ENCODE measurements around the gene HSPA8. TPM values are rescaled to one million over a fixed set of nuclear protein-coding genes. Genes with fewer than 3 reads are reported as not detected.

HSPA8 gene
- total and polyA plus RNA-seq, 10 of the 15 experiments (the other 5 are each of a cell fraction or from before 2014, with no cell fraction given), result 1,190 to 3,205 (median 2,045) TPM

DNA sequence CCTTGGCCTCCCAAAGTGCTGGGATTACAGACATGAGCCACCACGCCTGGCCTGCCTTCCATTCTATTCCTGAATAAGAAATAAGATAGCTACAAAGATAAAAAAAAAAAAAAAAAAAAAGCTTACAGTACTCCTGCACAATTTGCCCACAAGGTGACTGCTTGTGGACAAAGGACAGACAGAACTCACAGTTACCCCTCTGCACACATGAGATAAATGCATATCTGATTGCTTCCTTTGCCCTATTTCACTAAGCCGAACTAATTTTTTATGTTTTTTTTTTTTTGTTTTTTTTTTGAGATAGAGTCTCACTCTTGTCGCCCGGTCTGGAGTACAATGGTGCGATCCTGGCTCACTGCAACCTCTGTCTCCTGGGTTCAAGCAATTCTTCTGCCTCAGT, 23.6 kb upstream of the HSPA8 start:
- CTCF ChIA-PET, result interaction anchor here (1.1 to 1.9 kb wide), 2 partner anchors 17 to 31 kb away, joined by 4 to 6 read pairs; no protein-coding TSS in a partner anchor
- POLR2A ChIA-PET, result interaction anchor here (0.6 to 1.5 kb wide), 2 partner anchors 13 to 16 kb away, joined by 4 to 6 read pairs; no protein-coding TSS in a partner anchor
- TF ChIP-seq, protein P1, sequence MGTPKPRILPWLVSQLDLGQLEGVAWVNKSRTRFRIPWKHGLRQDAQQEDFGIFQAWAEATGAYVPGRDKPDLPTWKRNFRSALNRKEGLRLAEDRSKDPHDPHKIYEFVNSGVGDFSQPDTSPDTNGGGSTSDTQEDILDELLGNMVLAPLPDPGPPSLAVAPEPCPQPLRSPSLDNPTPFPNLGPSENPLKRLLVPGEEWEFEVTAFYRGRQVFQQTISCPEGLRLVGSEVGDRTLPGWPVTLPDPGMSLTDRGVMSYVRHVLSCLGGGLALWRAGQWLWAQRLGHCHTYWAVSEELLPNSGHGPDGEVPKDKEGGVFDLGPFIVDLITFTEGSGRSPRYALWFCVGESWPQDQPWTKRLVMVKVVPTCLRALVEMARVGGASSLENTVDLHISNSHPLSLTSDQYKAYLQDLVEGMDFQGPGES (IDR thresholded peaks at IDR 0.05), result no peak
- TF ChIP-seq ZBED1 (IDR thresholded peaks at IDR 0.05; ENCODE audit: borderline replicate concordance) (no peak), YY1 (IDR thresholded peaks at IDR 0.05; ENCODE audit: low read depth, low read length) (no peak), POLR2AphosphoS5 (IDR thresholded peaks at IDR 0.05; ENCODE audit: low read length) (no peak), SIX5 (IDR thresholded peaks at IDR 0.05; ENCODE audit: low read depth, low read length, severe bottlenecking) (no peak), IRF4 (IDR thresholded peaks at IDR 0.05; ENCODE audit: low read depth, low read length) (no peak), ETV6 (conservative IDR thresholded peaks at IDR 0.05 in 1 of 2, IDR thresholded peaks at IDR 0.05 in 1 of 2; ENCODE audit: borderline replicate concordance in 1 of 2, low read depth in 1 of 2) (no peak), NR2F1 (conservative IDR thresholded peaks at IDR 0.05) (no peak), TCF3 (IDR thresholded peaks at IDR 0.05; ENCODE audit: borderline replicate concordance, insufficient read depth, low read depth, low read length) (no peak), TAF1 (IDR thresholded peaks at IDR 0.05; ENCODE audit: borderline replicate concordance, low read depth, low read length) (no peak)
- SMC1A ChIA-PET (ENCODE audit: uncharacterized antibody, unreplicated experiment), result interaction anchor here (0.5 to 1.1 kb wide), 3 partner anchors 14 to 1680 kb away, joined by 3 to 4 read pairs (median 3); no protein-coding TSS in a partner anchor
- H3K4me1 ChIP-seq (ENCODE audit: control insufficient read depth, insufficient read depth, low read length), result peaks cover 10% of the 10 kb centered on the region
- no peaks in the 10 kb centered on the region for H3K36me3 ChIP-seq (ENCODE audit: control insufficient read depth in 2 of 2, insufficient read depth in 2 of 2, low read length in 1 of 2)
- H3K79me2 ChIP-seq (ENCODE audit: control insufficient read depth, insufficient read depth, low read length), result no peaks in the 10 kb centered on the region
- FAIRE-seq, result no peak
- intact Hi-C loops (cut with micrococcal nuclease; ENCODE audit: unreplicated experiment), result no loop called here
- DNase-seq (ENCODE audit: low read depth, low spot score), result no peak
- in situ Hi-C loops (cut with MboI), result no loop called here
- no peak overlapping the region for H3K4me2 ChIP-seq (ENCODE audit: control insufficient read depth, insufficient read depth)
- WGBS (ENCODE audit: insufficient coverage, insufficient replicate concordance, low lambda C conversion rate, missing lambda C conversion rate), result 86% methylated on average over 4 of the region's 5 CpGs
- H2AFZ ChIP-seq (ENCODE audit: control insufficient read depth, low read depth, low read length), result no peak overlapping the region
- RAD21 ChIA-PET (ENCODE audit: unreplicated experiment), result interaction anchor here (0.8 kb wide), 1 partner anchor 162 kb away, joined by 3 read pairs; no protein-coding TSS in a partner anchor
- H3K27me3 ChIP-seq (replicated peaks in 1 of 2; ENCODE audit: control insufficient read depth in 2 of 2, insufficient read depth in 2 of 2, low read length in 1 of 2), result no peaks in the 10 kb centered on the region
- H3K9ac ChIP-seq (ENCODE audit: control insufficient read depth, insufficient read depth, low read length), result no peak overlapping the region
- H3K4me3 ChIP-seq, result no peak overlapping the region
- no peak overlapping the region for H3K27ac ChIP-seq (ENCODE audit: control insufficient read depth, insufficient read depth)
- H4K20me1 ChIP-seq (ENCODE audit: control insufficient read depth, insufficient read depth), result no peaks in the 10 kb centered on the region
- no peak for ATAC-seq
- BruUV-seq (replicated peaks), result no TSS peak
- peaks cover 2% of the 10 kb centered on the region; the same call in 2 of the 3 replicates for H3K9me3 ChIP-seq (replicated peaks; ENCODE audit: control insufficient read depth, insufficient read depth, low read length)

Data from GM12878 (cell line).